ENCODE measurements around the gene REEP3.
"Not testable (repeated sequence)": the region's sequence is repeated elsewhere in the genome, so short reads cannot be mapped to it uniquely, and the experiment has no call there.

GRCh38 chr10:63500551-63500950, 20.6 kb upstream of the REEP3 start:
- not testable (repeated sequence) for TF ChIP-seq CTCF (IDR thresholded peaks at IDR 0.05 in 4 of 5, conservative IDR thresholded peaks at IDR 0.05 in 1 of 5); POLR2A (IDR thresholded peaks at IDR 0.05)
